SK-N-SH treated with all-trans-retinoic acid at 6 μM for 48 hours (cell line): ENCODE measurements around the gene TECTA.

ENCODE experiments used
- ATAC-seq: fragments of 200-7000 bp; cut with Tn5 transposase; 3 replicates; pipeline ENCODE4 v1.9.1; 2020; ENCODE audit warnings: mild to moderate bottlenecking, moderate library complexity
- BACH2 ChIP-seq: fragments of 250-450 bp; sonication (Bioruptor Pico); IDR thresholded peaks from 2 replicates; pipeline ENCODE4 v1.9.0; 2021; ENCODE audit warnings: mild to moderate bottlenecking, borderline replicate concordance
- CSDC2 ChIP-seq: fragments of 250-450 bp; sonication (Bioruptor Pico); IDR thresholded peaks from 2 replicates; pipeline ENCODE4 v1.5.0; 2020; ENCODE audit warnings: mild to moderate bottlenecking, moderate library complexity
- CSRNP3 ChIP-seq: fragments of 250-450 bp; sonication (Bioruptor Pico); IDR thresholded peaks from 2 replicates; pipeline ENCODE4 v1.5.1; 2021; ENCODE audit warnings: mild to moderate bottlenecking, moderate library complexity
- ESRRG ChIP-seq: fragments of 250-450 bp; sonication (Bioruptor Pico); IDR thresholded peaks from 2 replicates; pipeline ENCODE4 v1.6.1; 2021; ENCODE audit warnings: mild to moderate bottlenecking
- GLIS3 ChIP-seq: fragments of 250-450 bp; sonication (Bioruptor Pico); IDR thresholded peaks from 2 replicates; pipeline ENCODE4 v1.5.0; 2020; ENCODE audit warnings: mild to moderate bottlenecking, moderate library complexity
- OSR1 ChIP-seq: fragments of 250-450 bp; sonication (Bioruptor Pico); IDR thresholded peaks from 2 replicates; pipeline ENCODE4 v1.8.0; 2022; ENCODE audit warnings: moderate library complexity, mild to moderate bottlenecking, inconsistent platforms
- PATZ1 ChIP-seq: fragments of 250-450 bp; sonication (Bioruptor Pico); IDR thresholded peaks from 2 replicates; pipeline ENCODE4 v1.8.0; 2020; ENCODE audit warnings: mild to moderate bottlenecking, moderate library complexity, borderline replicate concordance
- PPARA ChIP-seq: fragments of 250-450 bp; sonication (Bioruptor Pico); IDR thresholded peaks from 2 replicates; pipeline ENCODE4 v1.5.0; 2020; ENCODE audit warnings: mild to moderate bottlenecking, borderline replicate concordance
- RARB ChIP-seq: fragments of 250-450 bp; sonication (Bioruptor Pico); IDR thresholded peaks from 2 replicates; pipeline ENCODE4 v1.8.0; 2021; ENCODE audit warnings: mild to moderate bottlenecking, moderate library complexity
- SNAI2 ChIP-seq: fragments of 250-450 bp; sonication (Bioruptor Pico); IDR thresholded peaks from 2 replicates; pipeline ENCODE4 v1.5.0; 2020; ENCODE audit warnings: mild to moderate bottlenecking, moderate library complexity
- TCF4 ChIP-seq: fragments of 250-450 bp; sonication (Bioruptor Pico); IDR thresholded peaks from 2 replicates; pipeline ENCODE4 v1.8.0; 2021; ENCODE audit warnings: mild to moderate bottlenecking, moderate library complexity, borderline replicate concordance
- TOX ChIP-seq: fragments of 250-450 bp; sonication (Bioruptor Pico); IDR thresholded peaks from 2 replicates; pipeline ENCODE4 v1.8.0; 2021; ENCODE audit warnings: mild to moderate bottlenecking, moderate library complexity, borderline replicate concordance
- ZC3H10 ChIP-seq: fragments of 250-450 bp; sonication (Bioruptor Pico); IDR thresholded peaks from 2 replicates; pipeline ENCODE4 v1.5.1; 2021; ENCODE audit warnings: mild to moderate bottlenecking, moderate library complexity
- ZFP3 ChIP-seq: fragments of 250-450 bp; sonication (Bioruptor Pico); IDR thresholded peaks from 2 replicates; pipeline ENCODE4 v1.5.0; 2020; ENCODE audit warnings: mild to moderate bottlenecking, moderate library complexity
- ZFP30 ChIP-seq: fragments of 450-650 bp; formaldehyde crosslinking; IDR thresholded peaks from 2 replicates; pipeline ENCODE4 v1.5.0; 2022; ENCODE audit warnings: mild to moderate bottlenecking, moderate library complexity
- ZNF70 ChIP-seq: fragments of 450-650 bp; formaldehyde crosslinking; IDR thresholded peaks from 2 replicates; pipeline ENCODE4 v1.5.0; 2020; ENCODE audit warnings: mild to moderate bottlenecking, moderate library complexity
- TF ChIP-seq, protein P1 (sequence below): fragments of 250-450 bp; sonication (Bioruptor Pico); IDR thresholded peaks from 2 replicates; pipeline ENCODE4 v1.5.0; 2020; ENCODE audit warnings: mild to moderate bottlenecking, moderate library complexity
- TF ChIP-seq, protein P2 (sequence below): fragments of 250-450 bp; sonication (Bioruptor Pico); IDR thresholded peaks from 2 replicates; pipeline ENCODE4 v1.8.0; 2021; ENCODE audit warnings: low read depth, mild to moderate bottlenecking, moderate library complexity, borderline replicate concordance
- TF ChIP-seq, protein P3 (sequence below): fragments of 250-450 bp; sonication (Bioruptor Pico); IDR thresholded peaks from 2 replicates; pipeline ENCODE4 v1.5.1; 2020; ENCODE audit warnings: low read depth, mild to moderate bottlenecking, moderate library complexity

TECTA gene

GRCh38 chr11:121221496-121222200 lies 120.6 kb downstream of the TECTA start:
- ATAC-seq = no peak
- TF ChIP-seq ZFP30 (CRISPR knock-in tag) = no peak
- TF ChIP-seq, protein P1, sequence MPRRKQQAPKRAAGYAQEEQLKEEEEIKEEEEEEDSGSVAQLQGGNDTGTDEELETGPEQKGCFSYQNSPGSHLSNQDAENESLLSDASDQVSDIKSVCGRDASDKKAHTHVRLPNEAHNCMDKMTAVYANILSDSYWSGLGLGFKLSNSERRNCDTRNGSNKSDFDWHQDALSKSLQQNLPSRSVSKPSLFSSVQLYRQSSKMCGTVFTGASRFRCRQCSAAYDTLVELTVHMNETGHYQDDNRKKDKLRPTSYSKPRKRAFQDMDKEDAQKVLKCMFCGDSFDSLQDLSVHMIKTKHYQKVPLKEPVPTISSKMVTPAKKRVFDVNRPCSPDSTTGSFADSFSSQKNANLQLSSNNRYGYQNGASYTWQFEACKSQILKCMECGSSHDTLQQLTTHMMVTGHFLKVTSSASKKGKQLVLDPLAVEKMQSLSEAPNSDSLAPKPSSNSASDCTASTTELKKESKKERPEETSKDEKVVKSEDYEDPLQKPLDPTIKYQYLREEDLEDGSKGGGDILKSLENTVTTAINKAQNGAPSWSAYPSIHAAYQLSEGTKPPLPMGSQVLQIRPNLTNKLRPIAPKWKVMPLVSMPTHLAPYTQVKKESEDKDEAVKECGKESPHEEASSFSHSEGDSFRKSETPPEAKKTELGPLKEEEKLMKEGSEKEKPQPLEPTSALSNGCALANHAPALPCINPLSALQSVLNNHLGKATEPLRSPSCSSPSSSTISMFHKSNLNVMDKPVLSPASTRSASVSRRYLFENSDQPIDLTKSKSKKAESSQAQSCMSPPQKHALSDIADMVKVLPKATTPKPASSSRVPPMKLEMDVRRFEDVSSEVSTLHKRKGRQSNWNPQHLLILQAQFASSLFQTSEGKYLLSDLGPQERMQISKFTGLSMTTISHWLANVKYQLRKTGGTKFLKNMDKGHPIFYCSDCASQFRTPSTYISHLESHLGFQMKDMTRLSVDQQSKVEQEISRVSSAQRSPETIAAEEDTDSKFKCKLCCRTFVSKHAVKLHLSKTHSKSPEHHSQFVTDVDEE (CRISPR knock-in tag) = no peak

DNA sequence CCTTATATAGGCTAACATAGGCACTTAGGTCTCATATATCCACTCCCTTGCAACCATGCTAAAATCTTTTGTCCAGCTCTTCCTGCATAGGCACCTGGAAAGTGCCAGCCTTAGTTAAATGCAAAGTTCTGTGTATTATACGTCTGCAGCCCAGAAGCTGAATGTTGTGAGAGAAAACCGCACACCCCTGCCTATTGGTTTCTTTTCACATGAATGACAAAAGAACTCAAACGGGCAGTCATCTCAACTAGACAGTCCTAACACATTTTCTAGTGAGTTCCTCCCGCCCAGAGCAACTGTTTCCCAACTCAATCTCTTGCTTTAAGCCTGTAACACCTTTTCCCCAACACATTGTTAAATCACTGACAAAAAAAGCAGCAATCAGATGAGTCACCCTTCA lies 122.1 kb downstream of the TECTA start:
- ATAC-seq = no peak
- TF ChIP-seq, protein P1 (CRISPR knock-in tag) = no peak
- TF ChIP-seq, protein P2, sequence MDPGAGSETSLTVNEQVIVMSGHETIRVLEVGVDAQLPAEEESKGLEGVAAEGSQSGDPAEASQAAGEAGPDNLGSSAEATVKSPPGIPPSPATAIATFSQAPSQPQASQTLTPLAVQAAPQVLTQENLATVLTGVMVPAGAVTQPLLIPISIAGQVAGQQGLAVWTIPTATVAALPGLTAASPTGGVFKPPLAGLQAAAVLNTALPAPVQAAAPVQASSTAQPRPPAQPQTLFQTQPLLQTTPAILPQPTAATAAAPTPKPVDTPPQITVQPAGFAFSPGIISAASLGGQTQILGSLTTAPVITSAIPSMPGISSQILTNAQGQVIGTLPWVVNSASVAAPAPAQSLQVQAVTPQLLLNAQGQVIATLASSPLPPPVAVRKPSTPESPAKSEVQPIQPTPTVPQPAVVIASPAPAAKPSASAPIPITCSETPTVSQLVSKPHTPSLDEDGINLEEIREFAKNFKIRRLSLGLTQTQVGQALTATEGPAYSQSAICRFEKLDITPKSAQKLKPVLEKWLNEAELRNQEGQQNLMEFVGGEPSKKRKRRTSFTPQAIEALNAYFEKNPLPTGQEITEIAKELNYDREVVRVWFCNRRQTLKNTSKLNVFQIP = no peak
- TF ChIP-seq ZNF70 (CRISPR knock-in tag) (no peak), ESRRG (CRISPR knock-in tag) (no peak), SNAI2 (CRISPR knock-in tag) (no peak), PPARA (CRISPR knock-in tag) (no peak), OSR1 (no peak), ZFP3 (CRISPR knock-in tag) (no peak)

- TF ChIP-seq RARB (CRISPR knock-in tag) (no peak), ZFP30 (CRISPR knock-in tag) (no peak), TOX (CRISPR knock-in tag) (no peak), CSRNP3 (CRISPR knock-in tag) (no peak), CSDC2 (no peak), SNAI2 (CRISPR knock-in tag) (no peak), ZC3H10 (CRISPR knock-in tag) (no peak), GLIS3 (CRISPR knock-in tag) (no peak), PPARA (CRISPR knock-in tag) (no peak), TCF4 (no peak), ZNF70 (CRISPR knock-in tag) (no peak), PATZ1 (no peak), BACH2 (CRISPR knock-in tag) (no peak), ZFP3 (CRISPR knock-in tag) (no peak)
- TF ChIP-seq, protein P3, sequence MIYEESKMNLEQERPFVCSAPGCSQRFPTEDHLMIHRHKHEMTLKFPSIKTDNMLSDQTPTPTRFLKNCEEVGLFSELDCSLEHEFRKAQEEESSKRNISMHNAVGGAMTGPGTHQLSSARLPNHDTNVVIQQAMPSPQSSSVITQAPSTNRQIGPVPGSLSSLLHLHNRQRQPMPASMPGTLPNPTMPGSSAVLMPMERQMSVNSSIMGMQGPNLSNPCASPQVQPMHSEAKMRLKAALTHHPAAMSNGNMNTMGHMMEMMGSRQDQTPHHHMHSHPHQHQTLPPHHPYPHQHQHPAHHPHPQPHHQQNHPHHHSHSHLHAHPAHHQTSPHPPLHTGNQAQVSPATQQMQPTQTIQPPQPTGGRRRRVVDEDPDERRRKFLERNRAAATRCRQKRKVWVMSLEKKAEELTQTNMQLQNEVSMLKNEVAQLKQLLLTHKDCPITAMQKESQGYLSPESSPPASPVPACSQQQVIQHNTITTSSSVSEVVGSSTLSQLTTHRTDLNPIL (CRISPR knock-in tag) = no peak
- TF ChIP-seq, protein P1 (CRISPR knock-in tag) = no peak
- TF ChIP-seq, all 23 proteins: peak for 0
Observed at GRCh38 chr11:121225382-121225781, 124.3 kb downstream of the TECTA start.

More at GRCh38 chr11:121225382-121225781, 124.3 kb downstream of the TECTA start:
- ATAC-seq = no peak
